ENCODE results near the gene STON2. TPM values are rescaled to one million over a fixed set of nuclear protein-coding genes. Genes with fewer than 3 reads are reported as not detected.
A peak's percentile ranks its signal among the peaks of the same experiment; 100 is the strongest.

STON2 gene
- total and polyA plus RNA-seq, 2 of the 13 experiments (the other 11 are each of a cell fraction or from before 2014, with no cell fraction given) = 2.1 to 11.0 TPM

- TF ChIP-seq ZBTB46 (CRISPR knock-in tag; IDR thresholded peaks at IDR 0.05; ENCODE audit: borderline replicate concordance) (no peak), ZNF768 (CRISPR knock-in tag; IDR thresholded peaks at IDR 0.05) (no peak), SMAD3 (CRISPR knock-in tag; IDR thresholded peaks at IDR 0.05) (no peak), SALL2 (CRISPR knock-in tag; IDR thresholded peaks at IDR 0.05) (no peak), MED8 (CRISPR knock-in tag; IDR thresholded peaks at IDR 0.05; ENCODE audit: insufficient replicate concordance) (no peak), SMAD1 (CRISPR knock-in tag; IDR thresholded peaks at IDR 0.05; ENCODE audit: borderline replicate concordance, low read depth) (no peak), NFYC (CRISPR knock-in tag; IDR thresholded peaks at IDR 0.05) (no peak), SAP130 (CRISPR knock-in tag; IDR thresholded peaks at IDR 0.05; ENCODE audit: low read depth) (peak; percentile 33; the same call in 1 of the 2 replicates), SIX4 (CRISPR knock-in tag; IDR thresholded peaks at IDR 0.05) (peak; percentile 75; the same call in 1 of the 2 replicates), FOSL2 (CRISPR knock-in tag; IDR thresholded peaks at IDR 0.05) (no peak), MIXL1 (CRISPR knock-in tag; IDR thresholded peaks at IDR 0.05) (peak; percentile 45; the same call in 1 of the 2 replicates), RARA (CRISPR knock-in tag; IDR thresholded peaks at IDR 0.05) (peak; percentile 58), MTERF4 (CRISPR knock-in tag; IDR thresholded peaks at IDR 0.05) (no peak), SOX6 (IDR thresholded peaks at IDR 0.05) (no peak), SOX6 (CRISPR knock-in tag; IDR thresholded peaks at IDR 0.05) (peak; percentile 68), HMGA1 (CRISPR knock-in tag; conservative IDR thresholded peaks at IDR 0.05) (no peak), SYNCRIP (IDR thresholded peaks at IDR 0.05; ENCODE audit: insufficient read depth, low read depth, low read length) (no peak), ELK4 (CRISPR knock-in tag; IDR thresholded peaks at IDR 0.05; ENCODE audit: borderline replicate concordance) (no peak), SSRP1 (CRISPR knock-in tag; IDR thresholded peaks at IDR 0.05) (no peak), SIX1 (CRISPR knock-in tag; IDR thresholded peaks at IDR 0.05; ENCODE audit: borderline replicate concordance) (peak; percentile 66; the same call in 1 of the 2 replicates), NR2F6 (IDR thresholded peaks at IDR 0.05) (peak; percentile 78), NR2F6 (CRISPR knock-in tag; IDR thresholded peaks at IDR 0.05) (peak; percentile 77), PTBP1 (IDR thresholded peaks at IDR 0.05; ENCODE audit: low read depth, low read length, poor library complexity, severe bottlenecking) (no peak), ZFP1 (CRISPR knock-in tag; IDR thresholded peaks at IDR 0.05) (no peak), ATM (IDR thresholded peaks at IDR 0.05; ENCODE audit: borderline replicate concordance) (no peak), ZNF691 (CRISPR knock-in tag; IDR thresholded peaks at IDR 0.05; ENCODE audit: borderline replicate concordance, low read depth) (no peak), ZBTB33 (CRISPR knock-in tag; IDR thresholded peaks at IDR 0.05) (no peak), ZNF746 (CRISPR knock-in tag; IDR thresholded peaks at IDR 0.05) (no peak), KDM5B (CRISPR knock-in tag; IDR thresholded peaks at IDR 0.05; ENCODE audit: borderline replicate concordance) (no peak)
Measured at GRCh38 chr14:81231540-81231939, 168.6 kb downstream of the STON2 start (continued).
